Adipocyte (in vitro differentiated cells): ENCODE results near the gene MZT2B.
A peak's percentile ranks its signal among the peaks of the same experiment; 100 is the strongest.
"Not testable (repeated sequence)": the region's sequence is repeated elsewhere in the genome, so short reads cannot be mapped to it uniquely, and the experiment has no call there.

ENCODE experiments used
- DNase-seq: peaks from one replicate; pipeline ENCODE4 v3.0.0-alpha.2; 2015; ENCODE audit warnings: low read depth
- H3K27me3 ChIP-seq: replicated peaks from 2 replicates; pipeline ENCODE4 v1.7.0; 2013; ENCODE audit warnings: mild to moderate bottlenecking, low read length, moderate library complexity; ENCODE audit not compliant: control insufficient read depth, insufficient read depth
- H3K36me3 ChIP-seq: 2 replicates; pipeline ENCODE4 v1.7.0; 2013; ENCODE audit warnings: low read length, mild to moderate bottlenecking, moderate library complexity; ENCODE audit not compliant: control insufficient read depth, insufficient read depth, severe bottlenecking
- H3K4me1 ChIP-seq: 2 replicates; pipeline ENCODE4 v1.7.0; 2013; ENCODE audit warnings: mild to moderate bottlenecking, low read length, moderate library complexity; ENCODE audit not compliant: control insufficient read depth, insufficient read depth
- H3K4me3 ChIP-seq: 2 replicates; pipeline ENCODE4 v1.7.0; 2013; ENCODE audit warnings: mild to moderate bottlenecking, low read length, moderate library complexity
- H3K9ac ChIP-seq: 2 replicates; pipeline ENCODE4 v1.7.0; 2013; ENCODE audit warnings: mild to moderate bottlenecking, low read length, moderate library complexity
- H3K9me3 ChIP-seq: 2 replicates; pipeline ENCODE4 v1.7.0; 2013; ENCODE audit warnings: mild to moderate bottlenecking, low read length, moderate library complexity; ENCODE audit not compliant: control insufficient read depth

MZT2B gene

GRCh38 chr2:130183512-130184373 is 1.7 kb downstream of the MZT2B start:
- peak overlapping the region; percentile 77 for H3K4me3 ChIP-seq
- H3K9me3 ChIP-seq: no peaks in the 10 kb centered on the region
- no peak for DNase-seq
- H3K4me1 ChIP-seq: peaks cover 6% of the 10 kb centered on the region
- H3K27me3 ChIP-seq: no peaks in the 10 kb centered on the region
- peak overlapping the region; percentile 82 for H3K9ac ChIP-seq
- H3K36me3 ChIP-seq: no peaks in the 10 kb centered on the region

GRCh38 chr2:130185436-130185835 is 3.4 kb downstream of the MZT2B start:
- H3K36me3 ChIP-seq: no peaks in the 10 kb centered on the region
- no peak overlapping the region for H3K4me3 ChIP-seq
- H3K4me1 ChIP-seq: peaks cover 4% of the 10 kb centered on the region
- H3K9me3 ChIP-seq: no peaks in the 10 kb centered on the region
- H3K27me3 ChIP-seq: no peaks in the 10 kb centered on the region
- DNase-seq: no peak
- H3K9ac ChIP-seq: no peak overlapping the region

GRCh38 chr2:130185896-130186295 is 3.8 kb downstream of the MZT2B start:
- H3K4me3 ChIP-seq: no peak overlapping the region
- H3K36me3 ChIP-seq: peaks cover 2% of the 10 kb centered on the region
- no peaks in the 10 kb centered on the region for H3K27me3 ChIP-seq
- H3K9me3 ChIP-seq: no peaks in the 10 kb centered on the region
- no peaks in the 10 kb centered on the region for H3K4me1 ChIP-seq
- no peak for DNase-seq
- H3K9ac ChIP-seq: no peak overlapping the region

GRCh38 chr2:130186391-130186790 is 4.3 kb downstream of the MZT2B start:
- no peak overlapping the region for H3K4me3 ChIP-seq
- no peak for DNase-seq
- no peak overlapping the region for H3K9ac ChIP-seq
- H3K36me3 ChIP-seq: peaks cover 5% of the 10 kb centered on the region
- no peaks in the 10 kb centered on the region for H3K4me1 ChIP-seq
- H3K27me3 ChIP-seq: no peaks in the 10 kb centered on the region
- H3K9me3 ChIP-seq: no peaks in the 10 kb centered on the region

GRCh38 chr2:130187268-130187667 is 5.2 kb downstream of the MZT2B start:
- DNase-seq: no peak
- no peak overlapping the region for H3K4me3 ChIP-seq
- H3K27me3 ChIP-seq: no peaks in the 10 kb centered on the region
- peaks cover 5% of the 10 kb centered on the region for H3K36me3 ChIP-seq
- H3K4me1 ChIP-seq: no peaks in the 10 kb centered on the region
- no peaks in the 10 kb centered on the region for H3K9me3 ChIP-seq
- H3K9ac ChIP-seq: no peak overlapping the region

- not testable (repeated sequence) for H3K4me1 ChIP-seq, H3K27me3 ChIP-seq, H3K9me3 ChIP-seq, DNase-seq, H3K9ac ChIP-seq, H3K4me3 ChIP-seq, H3K36me3 ChIP-seq
Measured at GRCh38 chr2:130187859-130188792, 6.1 kb downstream of the MZT2B start.

GRCh38 chr2:130188958-130189357 is 6.9 kb downstream of the MZT2B start:
- not testable (repeated sequence) for H3K4me1 ChIP-seq, H3K9me3 ChIP-seq, H3K9ac ChIP-seq, H3K36me3 ChIP-seq, DNase-seq, H3K27me3 ChIP-seq, H3K4me3 ChIP-seq

- H3K9me3 ChIP-seq: no peaks in the 10 kb centered on the region
- H3K4me1 ChIP-seq: no peaks in the 10 kb centered on the region
- DNase-seq: no peak
- peaks cover 5% of the 10 kb centered on the region for H3K36me3 ChIP-seq
- H3K4me3 ChIP-seq: no peak overlapping the region
- no peak overlapping the region for H3K9ac ChIP-seq
- no peaks in the 10 kb centered on the region for H3K27me3 ChIP-seq
Measured at GRCh38 chr2:130190237-130190636, 8.2 kb downstream of the MZT2B start.

GRCh38 chr2:130191319-130191718 is 9.3 kb downstream of the MZT2B start:
- not testable (repeated sequence) for H3K4me3 ChIP-seq, H3K4me1 ChIP-seq, H3K9ac ChIP-seq, H3K27me3 ChIP-seq, H3K36me3 ChIP-seq, H3K9me3 ChIP-seq, DNase-seq

- H3K4me3 ChIP-seq, H3K4me1 ChIP-seq, H3K27me3 ChIP-seq, DNase-seq, H3K36me3 ChIP-seq, H3K9ac ChIP-seq, H3K9me3 ChIP-seq: not testable (repeated sequence)
Measured at GRCh38 chr2:130192451-130192850, 10.4 kb downstream of the MZT2B start.

GRCh38 chr2:130193824-130194223 is 11.8 kb downstream of the MZT2B start:
- not testable (repeated sequence) for H3K36me3 ChIP-seq, H3K9me3 ChIP-seq, H3K27me3 ChIP-seq, H3K4me1 ChIP-seq, H3K4me3 ChIP-seq, H3K9ac ChIP-seq, DNase-seq
